A549 treated with AZD9567 at 1 μM for 4 hours (cell line): ENCODE measurements around the gene LARP1B. TPM values are rescaled to one million over a fixed set of nuclear protein-coding genes. Genes with fewer than 3 reads are reported as not detected.

Source experiments
- total RNA-seq: library from RNA; stranded (reverse); fragments of 200-300 nt; extraction: Qiagen RNA extraction; gene quantifications from 5 replicates; pipeline ENCODE4 v1.2.3, GENCODE V29; 2022; ENCODE audit not compliant: insufficient read depth

LARP1B gene
- total RNA-seq = 11.6 to 16.4 TPM (median 12.7 TPM) in 5 replicates

GRCh38 chr4:128060699-128061565 is at the start of gene LARP1B:
TSS of gene LARP1B (plus strand) at chr4:128061312. CDS start at chr4:128074952, 13,640 bp downstream.

Other genes with a start within 250 kb of the LARP1B start
- 12.8 to 30.9 TPM (median 15.5 TPM) in 5 replicates for gene PLK4, start 180.4 kb upstream of the LARP1B start, total RNA-seq
- 6.6 to 15.4 TPM (median 13.0 TPM) in 5 replicates for gene MFSD8, start 96.1 kb upstream of the LARP1B start, total RNA-seq
- 3.1 to 3.9 TPM (median 3.5 TPM) in 5 replicates for gene ABHD18, start 95.9 kb upstream of the LARP1B start, total RNA-seq
- gene PGRMC2, start 226.5 kb downstream of the LARP1B start, total RNA-seq = 61.1 to 122 TPM (median 71.3 TPM) in 5 replicates